ENCODE data around the gene POP4. TPM values are rescaled to one million over a fixed set of nuclear protein-coding genes. Genes with fewer than 3 reads are reported as not detected.
"Not testable (repeated sequence)": the region's sequence is repeated elsewhere in the genome, so short reads cannot be mapped to it uniquely, and the experiment has no call there.

Gene POP4, protein sequence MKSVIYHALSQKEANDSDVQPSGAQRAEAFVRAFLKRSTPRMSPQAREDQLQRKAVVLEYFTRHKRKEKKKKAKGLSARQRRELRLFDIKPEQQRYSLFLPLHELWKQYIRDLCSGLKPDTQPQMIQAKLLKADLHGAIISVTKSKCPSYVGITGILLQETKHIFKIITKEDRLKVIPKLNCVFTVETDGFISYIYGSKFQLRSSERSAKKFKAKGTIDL
- total RNA-seq = 39.7 to 46.2 TPM (median 39.9 TPM) in 3 replicates

DNA sequence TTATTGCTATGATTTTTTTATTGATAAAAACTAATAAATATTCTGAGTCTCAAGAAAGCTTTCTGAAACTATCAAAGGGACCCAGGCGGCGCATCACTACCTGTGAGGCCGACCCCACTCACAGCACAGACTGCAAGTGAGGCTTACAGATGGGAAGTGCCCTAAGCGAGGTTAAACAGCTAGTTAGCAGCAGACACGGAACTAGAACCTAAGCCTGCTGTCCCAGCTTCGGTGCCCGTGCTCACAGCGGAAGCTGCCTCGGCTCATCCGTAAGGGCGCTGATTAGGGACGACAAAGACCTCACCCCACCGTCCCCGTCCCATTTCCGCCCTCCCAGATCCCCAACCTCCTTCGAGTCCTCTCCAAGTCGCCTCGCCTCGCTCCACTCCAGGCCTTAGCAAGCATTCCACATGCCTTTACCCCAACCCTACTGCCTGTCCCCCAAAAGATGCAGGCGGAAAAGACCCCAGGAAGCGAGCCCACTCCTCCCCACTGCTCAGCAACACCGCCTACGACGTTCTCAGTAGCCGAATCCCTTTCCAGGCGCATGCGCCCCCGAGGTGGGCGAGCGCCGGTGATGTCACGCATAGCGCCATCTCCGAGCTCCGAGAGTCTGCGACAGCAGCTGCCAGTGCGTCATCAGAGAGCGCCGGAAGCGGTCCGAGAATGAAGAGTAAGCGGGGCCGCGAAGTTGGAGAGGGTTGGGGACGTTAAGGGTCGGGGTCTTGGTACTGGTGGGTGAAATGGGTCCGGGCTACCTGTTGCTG is at the start of gene POP4:
Gene POP4, plus strand, starts transcription at position 631 of the 767 bp plus-strand sequence. Its CDS starts 36 bp downstream, at position 667.
- H3K27ac Mint-ChIP-seq = peak within 1 kb of the TSS; percentile 100
- peaks cover 8% of the 10 kb centered on the region for H3K36me3 Mint-ChIP-seq
- no peaks in the 10 kb centered on the region for H3K9me3 Mint-ChIP-seq
- H3K4me1 Mint-ChIP-seq = peaks cover 14% of the 10 kb centered on the region
- peaks cover 3% of the 10 kb centered on the region for H3K27me3 Mint-ChIP-seq (ENCODE audit: low read depth)
- peak within 1 kb of the TSS; percentile 99 for H3K4me3 Mint-ChIP-seq
- TF ChIP-seq, protein P1, sequence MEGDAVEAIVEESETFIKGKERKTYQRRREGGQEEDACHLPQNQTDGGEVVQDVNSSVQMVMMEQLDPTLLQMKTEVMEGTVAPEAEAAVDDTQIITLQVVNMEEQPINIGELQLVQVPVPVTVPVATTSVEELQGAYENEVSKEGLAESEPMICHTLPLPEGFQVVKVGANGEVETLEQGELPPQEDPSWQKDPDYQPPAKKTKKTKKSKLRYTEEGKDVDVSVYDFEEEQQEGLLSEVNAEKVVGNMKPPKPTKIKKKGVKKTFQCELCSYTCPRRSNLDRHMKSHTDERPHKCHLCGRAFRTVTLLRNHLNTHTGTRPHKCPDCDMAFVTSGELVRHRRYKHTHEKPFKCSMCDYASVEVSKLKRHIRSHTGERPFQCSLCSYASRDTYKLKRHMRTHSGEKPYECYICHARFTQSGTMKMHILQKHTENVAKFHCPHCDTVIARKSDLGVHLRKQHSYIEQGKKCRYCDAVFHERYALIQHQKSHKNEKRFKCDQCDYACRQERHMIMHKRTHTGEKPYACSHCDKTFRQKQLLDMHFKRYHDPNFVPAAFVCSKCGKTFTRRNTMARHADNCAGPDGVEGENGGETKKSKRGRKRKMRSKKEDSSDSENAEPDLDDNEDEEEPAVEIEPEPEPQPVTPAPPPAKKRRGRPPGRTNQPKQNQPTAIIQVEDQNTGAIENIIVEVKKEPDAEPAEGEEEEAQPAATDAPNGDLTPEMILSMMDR (IDR thresholded peaks at IDR 0.05; ENCODE audit: unreplicated experiment) = no peak
- DNase-seq (ENCODE audit: low spot score in 2 of 2, unreplicated experiment in 2 of 2) = peak; percentile 96 to 98

DNA sequence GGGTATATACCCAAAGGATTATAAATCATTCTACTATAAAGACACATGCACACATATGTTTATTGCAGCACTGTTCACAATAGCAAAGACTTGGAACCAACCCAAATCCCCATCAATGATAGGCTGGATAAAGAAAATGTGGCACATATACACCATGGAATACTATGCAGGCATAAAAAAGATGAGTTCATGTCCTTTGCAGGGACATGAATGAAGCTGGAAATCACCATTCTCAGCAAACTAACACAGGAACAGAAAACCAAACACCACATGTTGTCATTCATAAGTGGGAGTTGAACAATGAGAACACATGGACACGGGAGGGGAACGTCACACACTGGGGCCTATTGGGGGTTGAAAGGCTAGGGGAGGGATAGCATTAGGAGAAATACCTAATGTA is 47.0 kb upstream of the POP4 start:
- peaks cover 30% of the 10 kb centered on the region for H3K27me3 Mint-ChIP-seq (ENCODE audit: low read depth)
- not testable (repeated sequence) for H3K27ac Mint-ChIP-seq; DNase-seq (ENCODE audit: low spot score in 2 of 2, unreplicated experiment in 2 of 2); H3K4me3 Mint-ChIP-seq; H3K36me3 Mint-ChIP-seq; H3K4me1 Mint-ChIP-seq
- peaks cover 35% of the 10 kb centered on the region for H3K9me3 Mint-ChIP-seq

DNA sequence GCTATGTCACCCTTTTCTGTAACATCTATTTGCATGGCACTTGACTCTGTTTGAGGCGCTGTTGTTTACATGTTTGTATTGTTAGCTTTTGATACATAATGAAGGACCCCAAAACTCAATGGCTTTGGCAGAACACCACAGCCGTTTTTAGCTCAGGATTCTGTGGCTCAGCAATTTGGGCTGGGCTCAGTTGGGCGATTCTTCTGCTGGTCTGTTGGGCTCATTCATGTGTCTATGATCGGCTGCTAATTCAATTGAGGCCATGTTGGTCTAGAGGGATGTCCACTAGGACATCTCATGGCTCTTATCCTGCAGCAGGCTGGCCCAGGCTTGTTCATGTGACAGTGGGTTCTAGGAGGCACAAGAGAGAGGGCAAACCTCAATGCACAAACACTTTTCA is 46.3 kb upstream of the POP4 start:
- peaks cover 28% of the 10 kb centered on the region for H3K9me3 Mint-ChIP-seq
- no peak overlapping the region for H3K4me3 Mint-ChIP-seq
- DNase-seq (ENCODE audit: low spot score in 2 of 2, unreplicated experiment in 2 of 2) = no peak
- H3K36me3 Mint-ChIP-seq = no peaks in the 10 kb centered on the region
- H3K27me3 Mint-ChIP-seq (ENCODE audit: low read depth) = peaks cover 34% of the 10 kb centered on the region
- TF ChIP-seq, protein P1 (IDR thresholded peaks at IDR 0.05; ENCODE audit: unreplicated experiment) = no peak
- H3K4me1 Mint-ChIP-seq = no peaks in the 10 kb centered on the region
- no peak overlapping the region for H3K27ac Mint-ChIP-seq

DNA sequence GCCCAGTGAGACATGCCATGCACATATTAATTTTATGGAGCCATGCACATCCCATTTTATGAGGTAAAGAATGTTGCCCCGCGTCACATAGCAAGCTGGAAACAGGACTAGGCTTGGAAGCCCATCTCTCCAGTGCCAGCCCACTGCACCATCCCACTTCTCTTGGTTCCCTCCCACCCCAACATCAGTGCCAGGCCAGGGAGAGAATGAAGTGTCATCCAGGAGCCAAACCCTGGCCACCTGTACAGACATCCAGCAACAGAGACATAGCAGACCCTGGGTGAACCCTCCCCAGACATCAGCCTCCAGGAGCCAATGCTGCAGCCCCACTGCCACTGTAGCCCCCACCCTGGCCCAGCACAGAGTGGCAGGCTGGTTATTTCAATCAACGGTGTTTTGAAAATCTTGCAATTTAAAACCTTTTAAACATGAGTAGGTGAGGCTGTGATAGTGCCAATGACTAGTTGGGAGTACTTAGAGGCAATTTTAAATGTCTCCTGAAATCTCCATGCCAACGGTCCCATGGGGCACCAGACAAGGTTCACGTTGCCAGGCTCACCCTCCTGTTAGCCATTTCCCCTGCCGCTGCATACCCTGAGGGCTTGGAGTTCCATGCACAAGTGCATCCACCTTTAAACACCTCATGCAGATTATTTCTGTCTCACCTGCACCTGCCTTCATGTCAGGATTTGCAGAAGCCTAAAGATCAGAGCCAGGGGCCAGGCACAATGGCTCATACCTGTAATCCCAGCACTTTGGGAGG is 45.6 kb upstream of the POP4 start:
- Mint-ChIP-seq H3K36me3 (no peaks in the 10 kb centered on the region), H3K9me3 (peaks cover 21% of the 10 kb centered on the region), H3K4me1 (no peaks in the 10 kb centered on the region), H3K4me3 (no peak overlapping the region), H3K27ac (no peak overlapping the region), H3K27me3 (ENCODE audit: low read depth) (peaks cover 37% of the 10 kb centered on the region)
- TF ChIP-seq, protein P1 (IDR thresholded peaks at IDR 0.05; ENCODE audit: unreplicated experiment) = no peak
- DNase-seq (ENCODE audit: low spot score in 2 of 2, unreplicated experiment in 2 of 2) = no peak

DNA sequence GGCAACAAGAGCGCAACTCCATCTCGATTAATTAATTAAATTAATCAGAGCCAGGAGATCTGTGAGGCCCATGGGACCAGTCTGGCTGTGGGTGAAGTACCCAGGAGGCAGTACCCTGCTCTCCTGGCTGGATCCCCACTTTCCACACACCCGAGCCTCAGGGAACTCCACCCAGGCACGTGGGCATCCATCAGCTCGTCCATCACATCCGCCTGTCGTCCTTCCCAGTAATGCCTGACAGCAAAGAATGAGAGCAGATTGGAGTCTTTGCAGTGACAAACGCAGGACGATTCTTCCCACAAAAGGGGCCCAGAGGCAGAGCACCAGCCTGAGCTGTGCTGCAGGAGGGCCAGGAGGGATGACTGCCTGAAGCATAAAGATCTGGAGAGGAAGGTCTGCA is 44.5 kb upstream of the POP4 start:
- H3K27ac Mint-ChIP-seq = no peak overlapping the region
- peaks cover 41% of the 10 kb centered on the region for H3K27me3 Mint-ChIP-seq (ENCODE audit: low read depth)
- H3K9me3 Mint-ChIP-seq = peaks cover 14% of the 10 kb centered on the region
- H3K4me3 Mint-ChIP-seq = no peak overlapping the region
- no peaks in the 10 kb centered on the region for H3K36me3 Mint-ChIP-seq
- no peaks in the 10 kb centered on the region for H3K4me1 Mint-ChIP-seq
- TF ChIP-seq, protein P1 (IDR thresholded peaks at IDR 0.05; ENCODE audit: unreplicated experiment) = no peak
- no peak for DNase-seq (ENCODE audit: low spot score in 2 of 2, unreplicated experiment in 2 of 2)
